Stimulated activated CD8-positive, alpha-beta memory T cell treated with anti-CD3 and anti-CD28 coated beads, Interleukin-4, amount 100 ng/mL, for 4 hours (primary cell): ENCODE data around the gene PSME2.
A peak's percentile ranks its signal among the peaks of the same experiment; 100 is the strongest.

Source experiments
- DNase-seq, 2 donors: peaks; one replicate each; pipeline ENCODE4 v3.0.0-alpha.2; 2020; ENCODE audit warnings: low read depth in 2 of 2, low spot score in 1 of 2

The PSME2 gene

GRCh38 chr14:24179961-24180796 lies 33.8 kb upstream of the PSME2 start:
- DNase-seq = no peak

- DNase-seq = no peak
Measured at GRCh38 chr14:24179294-24179960, 33.0 kb upstream of the PSME2 start.

GRCh38 chr14:24178399-24179178 lies 32.2 kb upstream of the PSME2 start:
- DNase-seq = no peak

- no peak for DNase-seq
Measured at GRCh38 chr14:24177891-24178290, 31.5 kb upstream of the PSME2 start.

GRCh38 chr14:24177041-24177825 lies 30.8 kb upstream of the PSME2 start:
- no peak for DNase-seq

GRCh38 chr14:24176599-24176998 lies 30.2 kb upstream of the PSME2 start:
- DNase-seq = no peak

GRCh38 chr14:24172871-24173281 lies 26.5 kb upstream of the PSME2 start:
- no peak for DNase-seq

- no peak for DNase-seq
Measured at GRCh38 chr14:24172261-24172860, 26.0 kb upstream of the PSME2 start.

GRCh38 chr14:24171422-24172260 lies 25.2 kb upstream of the PSME2 start, which contains the start of gene REC8:
REC8 (plus strand) TSS chr14:24172080; CDS start chr14:24172553, 473 bp downstream.
- peak in 1 of 2 donors; percentile 40 for DNase-seq

- DNase-seq = no peak
Measured at GRCh38 chr14:24167469-24168114, 21.2 kb upstream of the PSME2 start.

GRCh38 chr14:24165785-24166184 lies 19.4 kb upstream of the PSME2 start:
- no peak for DNase-seq

GRCh38 chr14:24164518-24164991 lies 18.1 kb upstream of the PSME2 start:
- no peak for DNase-seq

GRCh38 chr14:24162093-24162492 lies 15.7 kb upstream of the PSME2 start:
- no peak for DNase-seq

- peak; percentile 89 to 100 for DNase-seq
Measured at GRCh38 chr14:24160850-24161804, 14.7 kb upstream of the PSME2 start, which contains the start of gene IRF9. IRF9 (plus strand) TSS chr14:24161265; CDS start chr14:24162145, 880 bp downstream.

GRCh38 chr14:24160499-24160849 lies 14.1 kb upstream of the PSME2 start:
- DNase-seq = no peak

GRCh38 chr14:24159777-24160498 lies 13.5 kb upstream of the PSME2 start:
- DNase-seq = no peak

- no peak for DNase-seq
Measured at GRCh38 chr14:24157331-24157730, 10.9 kb upstream of the PSME2 start.
